Measurements from ENCODE around the gene ADTRP.

Gene ADTRP

GRCh38 chr6:11775791-11776409 is 2.7 kb downstream of the ADTRP start:
- H3K4me3 ChIP-seq (ENCODE audit: low read depth, low read length), result no peak overlapping the region
- DNase-seq (ENCODE audit: low read depth), result no peak
- TF ChIP-seq CTCF (IDR thresholded peaks at IDR 0.05; ENCODE audit: control insufficient read depth, extremely low read depth, insufficient read depth), result no peak

- H3K4me3 ChIP-seq (ENCODE audit: low read depth, low read length), result no peak overlapping the region
- DNase-seq (ENCODE audit: low read depth), result no peak
- TF ChIP-seq CTCF (IDR thresholded peaks at IDR 0.05; ENCODE audit: control insufficient read depth, extremely low read depth, insufficient read depth), result no peak
These were observed 4.2 kb downstream of the ADTRP start for GRCh38 chr6:11774426-11774825.

- no peak for DNase-seq (ENCODE audit: low read depth)
- H3K4me3 ChIP-seq (ENCODE audit: low read depth, low read length), result no peak overlapping the region
- no peak for TF ChIP-seq CTCF (IDR thresholded peaks at IDR 0.05; ENCODE audit: control insufficient read depth, extremely low read depth, insufficient read depth)
These were observed 5.0 kb downstream of the ADTRP start for GRCh38 chr6:11773581-11773980.

- no peak for TF ChIP-seq CTCF (IDR thresholded peaks at IDR 0.05; ENCODE audit: control insufficient read depth, extremely low read depth, insufficient read depth)
- DNase-seq (ENCODE audit: low read depth), result no peak
These were observed 5.6 kb downstream of the ADTRP start for GRCh38 chr6:11773013-11773412.

GRCh38 chr6:11772109-11772825 is 6.3 kb downstream of the ADTRP start:
- DNase-seq (ENCODE audit: low read depth), result no peak
- TF ChIP-seq CTCF (IDR thresholded peaks at IDR 0.05; ENCODE audit: control insufficient read depth, extremely low read depth, insufficient read depth), result no peak
- no peak overlapping the region for H3K4me3 ChIP-seq (ENCODE audit: low read depth, low read length)

More at GRCh38 chr6:11773013-11773412, 5.6 kb downstream of the ADTRP start:
- H3K4me3 ChIP-seq (ENCODE audit: low read depth, low read length), result no peak overlapping the region

GRCh38 chr6:11771473-11772048 is 7.0 kb downstream of the ADTRP start:
- no peak for DNase-seq (ENCODE audit: low read depth)
- no peak for TF ChIP-seq CTCF (IDR thresholded peaks at IDR 0.05; ENCODE audit: control insufficient read depth, extremely low read depth, insufficient read depth)
- no peak overlapping the region for H3K4me3 ChIP-seq (ENCODE audit: low read depth, low read length)
